Heart right ventricle (tissue), 16 donors: ENCODE results near the gene IZUMO1R. TPM values are rescaled to one million over a fixed set of nuclear protein-coding genes. Genes with fewer than 3 reads are reported as not detected.

Source experiments
- ATAC-seq, 8 donors: fragments of 200-7000 bp; cut with Tn5 transposase; one replicate each; pipeline ENCODE4 v1.9.1; 2020; ENCODE audit warnings: mild to moderate bottlenecking in 8 of 8, moderate library complexity in 8 of 8, moderate number of reproducible peaks in 1 of 8
- DNase-seq, 2 donors: peaks; one replicate each; pipeline ENCODE4 v3.0.0-alpha.2; 2020
- H3K27ac ChIP-seq, 10 donors: fragments of 200-600 bp; sonication (generic) in 2 of 10; one replicate each; pipeline versions ENCODE4 v1.5.0 to v1.8.0; 2020 to 2022; ENCODE audit warnings: mild to moderate bottlenecking in 3 of 10
- H3K27me3 ChIP-seq, 7 donors: fragments of 200-600 bp; one replicate each; pipeline ENCODE4 v1.8.0; 2021 to 2022; ENCODE audit warnings: mild to moderate bottlenecking in 2 of 7
- H3K36me3 ChIP-seq, 9 donors: fragments of 200-600 bp; sonication (generic) in 1 of 9; one replicate each; pipeline versions ENCODE4 v1.5.0 to v1.8.0; 2020 to 2022; ENCODE audit warnings: mild to moderate bottlenecking in 2 of 9
- H3K4me1 ChIP-seq, 9 donors: fragments of 200-600 bp; sonication (generic) in 1 of 9; one replicate each; pipeline versions ENCODE4 v1.5.0 to v1.8.0; 2020 to 2022; ENCODE audit warnings: mild to moderate bottlenecking in 4 of 9
- H3K4me3 ChIP-seq, 10 donors: fragments of 200-600 bp; sonication (generic) in 2 of 10; one replicate each; pipeline versions ENCODE4 v1.5.0 to v1.8.0; 2020 to 2022; ENCODE audit warnings: mild to moderate bottlenecking in 7 of 10, moderate library complexity in 2 of 10
- H3K9me3 ChIP-seq, 11 donors: fragments of 200-600 bp in 10 of 11; sonication (generic) in 2 of 11; one replicate each; pipeline versions ENCODE4 v1.5.0 to v1.8.0; 2013 to 2022; ENCODE audit warnings: mild to moderate bottlenecking in 2 of 11, control low read depth in 1 of 11, moderate library complexity in 1 of 11
- CTCF ChIP-seq, 9 donors: fragments of 200-600 bp; sonication (generic) in 2 of 9; IDR thresholded peaks; one replicate each; pipeline versions ENCODE4 v1.5.0 to v1.8.0; 2021 to 2022; ENCODE audit warnings: antibody characterized with exemption in 9 of 9, mild to moderate bottlenecking in 5 of 9, moderate library complexity in 1 of 9
- WGBS, 2 donors: extraction: QIAGEN DNeasy Blood & Tissue Kit; methylation state at CpG; one replicate each; pipeline ENCODE4 v1.1.7; 2013; ENCODE audit warnings: inconsistent platforms in 1 of 2; 5-methylcytosine and 5-hydroxymethylcytosine counted together
- intact Hi-C, 10 donors: fragments of 100-400 bp; cut with DNase I; formaldehyde crosslinking; loops; one replicate each; pipeline versions ENCODE4 v1.11.1 to v1.14.2; 2022
- polyA plus RNA-seq, 2 donors: library from polyadenylated mRNA; stranded (reverse); fragments of 200-250 nt; gene quantifications; one replicate each; pipeline ENCODE4 v1.2.3, GENCODE V29; 2013
- total RNA-seq, 10 donors: library from RNA; stranded (reverse); fragmentation: NEBNext Ultra II Directional in 3 of 10; extraction: Animal tissue kit (Norgen Biotek cat#: 25700) in 3 of 10; gene quantifications; one replicate each; pipeline versions ENCODE4 v1.2.1 to v1.2.4, GENCODE V29; 2021 to 2023
- donor health status: Arrhythmogenic right ventricular cardiomyopathy.
- donor health status: ischemic (EF 13 %, LVEDD 7.1; RV severe dilation, severe dysfunction).
- donor health status: healthy with polysubstance abuse.
- donor health status: DM: no; HTN: yes; CAD: no.
- donor health status: DM: no; HTN: no; CAD: no.
- donor health status: ischemic (EF 25% LVEDD 6.9; RV normal size, moderate dysfunction).
- donor health status: ischemic (EF 25% LVEDD 5.7; RV mildly dilated, moderate dysfunction).
- donor health status: healthy.
- donor health status: DM: yes; HTN: yes; CAD: no.
- donor health status: Ischemic cardiomyopathy.
- donor health status: ischemic (EF 35%, LVEDD 5.7; RV mildly dilated, moderate dysfunction).
- donor health status: nonischemic (EF 11% LVEDD 7.7; RV severe dilation, severe dysfunction).
- donor health status: DM: yes; HTN: yes; CAD: no.
- donor health status: PGD.
- donor health status: ischemic (EF 29% LVEDD 5.4; RV normal size, mild dysfunction).
- donor health status: nonischemic (EF 23%, LVEDD 6.1; RV moderate dilation, normal function).

The IZUMO1R gene
- total and polyA plus RNA-seq, 12 donors: not detected

- 45 to 67% methylated on average over 1 of the region's 1 CpG for WGBS, 2 donors
- ATAC-seq: no peak
- Histone ChIP-seq H3K4me3 (no peak overlapping the region), H3K36me3 (no peaks in the 10 kb centered on the region), H3K4me1 (no peaks in the 10 kb centered on the region), H3K9me3 (peaks cover 0 to 20% (median 3%) of the 10 kb centered on the region in 11 donors), H3K27me3 (no peaks in the 10 kb centered on the region), H3K27ac (no peak overlapping the region)
- TF ChIP-seq CTCF (IDR thresholded peaks at IDR 0.05): no peak
- DNase-seq: no peak
- intact Hi-C loops: no loop called here
These were observed 8.8 kb upstream of the IZUMO1R start for GRCh38 chr11:94295534-94295933.

- intact Hi-C loops: no loop called here
- H3K4me1 ChIP-seq: peaks cover 0 to under 1% (median 0%) of the 10 kb centered on the region in 9 donors
- H3K4me3 ChIP-seq: no peak overlapping the region
- H3K27me3 ChIP-seq: no peaks in the 10 kb centered on the region
- no peaks in the 10 kb centered on the region for H3K9me3 ChIP-seq
- no peak overlapping the region for H3K27ac ChIP-seq
- ATAC-seq (no peak), DNase-seq (no peak)
- H3K36me3 ChIP-seq: no peaks in the 10 kb centered on the region
- no peak for TF ChIP-seq CTCF (IDR thresholded peaks at IDR 0.05)
- 76 to 81% methylated on average over 5 of the region's 5 CpGs for WGBS, 2 donors
These were observed 6.3 kb upstream of the IZUMO1R start for GRCh38 chr11:94297985-94298576.

DNA sequence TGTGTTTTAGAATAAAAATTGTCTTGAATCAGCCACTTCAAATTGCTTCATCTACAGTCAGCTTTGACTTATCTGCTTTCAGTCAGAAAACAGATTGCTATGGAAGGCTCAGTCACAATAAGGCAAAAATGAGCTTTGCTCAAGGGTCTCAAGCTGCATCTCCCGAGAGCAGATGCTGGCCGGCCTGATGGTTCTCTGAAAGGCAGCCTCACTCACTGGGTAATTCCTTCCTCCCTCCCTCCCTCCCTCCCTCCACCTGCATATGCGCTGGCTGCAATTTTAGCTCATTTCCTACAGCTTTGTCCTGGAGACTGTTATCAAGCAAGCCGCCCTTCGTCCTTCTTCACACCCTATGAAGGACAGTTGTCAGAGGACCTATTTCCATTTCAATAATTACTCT lies 1.6 kb upstream of the IZUMO1R start:
- no peak for TF ChIP-seq CTCF (IDR thresholded peaks at IDR 0.05)
- no peaks in the 10 kb centered on the region for H3K9me3 ChIP-seq
- intact Hi-C loops: no loop called here
- no peak overlapping the region for H3K4me3 ChIP-seq
- H3K27me3 ChIP-seq: no peaks in the 10 kb centered on the region
- DNase-seq (no peak), ATAC-seq (no peak)
- 33 to 39% methylated on average over 5 of the region's 5 CpGs for WGBS, 2 donors
- no peaks in the 10 kb centered on the region for H3K36me3 ChIP-seq
- H3K4me1 ChIP-seq: peaks cover 0 to 17% (median 6%) of the 10 kb centered on the region in 9 donors
- H3K27ac ChIP-seq: peak overlapping the region in 1 of 10 donors; percentile 9

GRCh38 chr11:94305146-94305545 lies 766 bp downstream of the IZUMO1R start:
- no peak for TF ChIP-seq CTCF (IDR thresholded peaks at IDR 0.05)
- peak in 1 of 8 donors; percentile 26 for ATAC-seq
- Histone ChIP-seq H3K9me3 (no peaks in the 10 kb centered on the region), H3K36me3 (no peaks in the 10 kb centered on the region), H3K4me1 (peaks cover 0 to 17% (median 7%) of the 10 kb centered on the region in 9 donors), H3K4me3 (no peak overlapping the region), H3K27me3 (no peaks in the 10 kb centered on the region), H3K27ac (peak overlapping the region in 8 of 10 donors; percentile 7 to 73 (median 48))
- 43 to 50% methylated on average over 1 of the region's 1 CpG for WGBS, 2 donors
- intact Hi-C loops: no loop called here
- DNase-seq: no peak
